H9 (cell line): ENCODE results near the gene ZNF700. TPM values are rescaled to one million over a fixed set of nuclear protein-coding genes. Genes with fewer than 3 reads are reported as not detected.

Source experiments
- DNase-seq: peaks from one replicate; pipeline ENCODE4 v3.0.0-alpha.2; 2017
- H2AFZ ChIP-seq: one replicate; pipeline ENCODE4 v1.6.1; 2013; ENCODE audit warnings: mild to moderate bottlenecking, low read length, control low read depth, moderate library complexity
- H2AK5ac ChIP-seq: 2 replicates; pipeline ENCODE4 v1.6.1; 2013; ENCODE audit warnings: low read length, control low read depth, mixed read lengths; ENCODE audit not compliant: insufficient read length
- H2BK120ac ChIP-seq: one replicate; pipeline ENCODE4 v1.6.1; 2013; ENCODE audit warnings: low read depth, mild to moderate bottlenecking, low read length, control low read depth, inconsistent platforms; ENCODE audit not compliant: poor library complexity, severe bottlenecking
- H2BK12ac ChIP-seq: 2 replicates; pipeline ENCODE4 v1.6.1; 2013; ENCODE audit warnings: low read length, control low read depth, mixed read lengths, low read depth; ENCODE audit not compliant: insufficient read length
- H2BK15ac ChIP-seq: 2 replicates; pipeline ENCODE4 v1.6.1; 2013; ENCODE audit warnings: low read depth, low read length, control low read depth
- H2BK20ac ChIP-seq: one replicate; pipeline ENCODE4 v1.6.1; 2013; ENCODE audit warnings: low read depth, mild to moderate bottlenecking, low read length, control low read depth, inconsistent platforms; ENCODE audit not compliant: poor library complexity, severe bottlenecking
- H2BK5ac ChIP-seq: 2 replicates; pipeline ENCODE4 v1.6.1; 2013; ENCODE audit warnings: low read length, control low read depth, mixed read lengths; ENCODE audit not compliant: insufficient read length
- H3K14ac ChIP-seq: 2 replicates; pipeline ENCODE4 v1.6.1; 2013; ENCODE audit warnings: low read length, control low read depth; ENCODE audit not compliant: insufficient read depth
- H3K18ac ChIP-seq: 2 replicates; pipeline ENCODE4 v1.6.1; 2013; ENCODE audit warnings: low read depth, mild to moderate bottlenecking, mixed read lengths, low read length, control low read depth; ENCODE audit not compliant: insufficient read length
- H3K23ac ChIP-seq: 2 replicates; pipeline ENCODE4 v1.6.1; 2013; ENCODE audit warnings: low read length, control low read depth, mixed read lengths, low read depth; ENCODE audit not compliant: insufficient read length
- H3K23me2 ChIP-seq: 2 replicates; pipeline ENCODE4 v1.6.1; 2013; ENCODE audit warnings: low read depth, mild to moderate bottlenecking, mixed read lengths, low read length, control low read depth; ENCODE audit not compliant: insufficient read length, poor library complexity, severe bottlenecking
- H3K27ac ChIP-seq: 2 replicates; pipeline ENCODE4 v1.5.1; 2013; ENCODE audit warnings: low read length, control low read depth, mixed read lengths, low read depth; ENCODE audit not compliant: insufficient read length
- H3K27me3 ChIP-seq: 2 replicates; pipeline ENCODE4 v1.6.1; 2013; ENCODE audit warnings: low read length, control low read depth, inconsistent platforms; ENCODE audit not compliant: insufficient read depth
- H3K4ac ChIP-seq: 2 replicates; pipeline ENCODE4 v1.6.1; 2013; ENCODE audit warnings: low read depth, mild to moderate bottlenecking, control low read depth, inconsistent platforms, low read length, moderate library complexity
- H3K4me1 ChIP-seq: 2 replicates; pipeline ENCODE4 v1.6.1; 2013; ENCODE audit warnings: low read length, control low read depth, inconsistent platforms; ENCODE audit not compliant: insufficient read depth
- H3K4me2 ChIP-seq: 2 replicates; pipeline ENCODE4 v1.6.1; 2013; ENCODE audit warnings: low read length, control low read depth, mixed read lengths; ENCODE audit not compliant: insufficient read length, insufficient read depth
- H3K56ac ChIP-seq: 2 replicates; pipeline ENCODE4 v1.6.1; 2013; ENCODE audit warnings: low read depth, mild to moderate bottlenecking, mixed read lengths, low read length, control low read depth; ENCODE audit not compliant: insufficient read length
- H3K79me1 ChIP-seq: 2 replicates; pipeline ENCODE4 v1.6.1; 2013; ENCODE audit warnings: low read depth, mild to moderate bottlenecking, moderate library complexity, low read length, control low read depth, inconsistent platforms; ENCODE audit not compliant: insufficient read depth, poor library complexity, severe bottlenecking
- H3K79me2 ChIP-seq: 2 replicates; pipeline ENCODE4 v1.6.1; 2013; ENCODE audit warnings: low read length, control low read depth, inconsistent platforms; ENCODE audit not compliant: insufficient read depth
- H3K9ac ChIP-seq: 2 replicates; pipeline ENCODE4 v1.6.1; 2013; ENCODE audit warnings: low read length, control low read depth, mixed read lengths; ENCODE audit not compliant: insufficient read length; ENCODE audit errors: extremely low read depth
- H3K9me3 ChIP-seq: one replicate; pipeline ENCODE4 v1.6.1; 2013; ENCODE audit warnings: low read depth, low read length, inconsistent platforms; ENCODE audit not compliant: control insufficient read depth
- H3T11ph ChIP-seq: one replicate; pipeline ENCODE4 v1.6.1; 2013; ENCODE audit warnings: mild to moderate bottlenecking, low read length, control low read depth, inconsistent platforms
- H4K20me1 ChIP-seq: one replicate; pipeline ENCODE4 v1.6.1; 2013; ENCODE audit not compliant: control insufficient read depth, insufficient read length, insufficient read depth
- H4K5ac ChIP-seq: 2 replicates; pipeline ENCODE4 v1.6.1; 2013; ENCODE audit warnings: low read depth, mild to moderate bottlenecking, mixed read lengths, low read length, control low read depth; ENCODE audit not compliant: insufficient read length
- H4K8ac ChIP-seq: replicated peaks from 2 replicates; pipeline ENCODE4 v1.6.1; 2013; ENCODE audit warnings: low read length, control low read depth, mixed read lengths, low read depth; ENCODE audit not compliant: insufficient read length
- H4K91ac ChIP-seq: 2 replicates; pipeline ENCODE4 v1.6.1; 2013; ENCODE audit warnings: low read depth, mild to moderate bottlenecking, moderate library complexity, mixed read lengths, low read length, control low read depth; ENCODE audit not compliant: insufficient read length
- H3K27ac Mint-ChIP-seq, 3 experiments: 2 replicates in 2 of 3; 3 replicates in 1 of 3; pipeline ENCODE4 v1.8.0; 2020 to 2021; ENCODE audit warnings: mixed read lengths in 3 of 3, mild to moderate bottlenecking in 1 of 3, moderate library complexity in 1 of 3
- H3K27me3 Mint-ChIP-seq: 2 replicates; pipeline ENCODE4 v1.8.0; 2021; ENCODE audit warnings: low read depth, mild to moderate bottlenecking, moderate library complexity, mixed read lengths
- H3K36me3 Mint-ChIP-seq, 3 experiments: 2 replicates in 2 of 3; 3 replicates in 1 of 3; pipeline ENCODE4 v1.8.0; 2020 to 2021; ENCODE audit warnings: low read depth in 3 of 3, mixed read lengths in 3 of 3; ENCODE audit not compliant: insufficient read depth in 1 of 3
- H3K4me1 Mint-ChIP-seq, 2 experiments: 2 replicates each; pipeline ENCODE4 v1.8.0; 2020; ENCODE audit warnings: mixed read lengths in 2 of 2
- H3K4me3 Mint-ChIP-seq, 2 experiments: 2 replicates in 1 of 2; 3 replicates in 1 of 2; pipeline ENCODE4 v1.8.0; 2020 to 2021; ENCODE audit warnings: mild to moderate bottlenecking in 2 of 2, mixed read lengths in 2 of 2, moderate library complexity in 1 of 2
- H3K9me3 Mint-ChIP-seq, 2 experiments: 2 replicates in 1 of 2; 3 replicates in 1 of 2; pipeline ENCODE4 v1.8.0; 2020; ENCODE audit warnings: mild to moderate bottlenecking in 2 of 2, mixed read lengths in 2 of 2, moderate library complexity in 1 of 2
- whole genome bisulfite sequencing: extraction: QIAGEN DNeasy Blood & Tissue Kit; methylation state at CpG from one replicate; pipeline ENCODE4 v1.1.7; 2013; ENCODE audit warnings: missing lambda C conversion rate, low lambda C conversion rate, mixed read lengths; ENCODE audit not compliant: insufficient read length; ENCODE audit errors: extremely low coverage; 5-methylcytosine and 5-hydroxymethylcytosine counted together
- total RNA-seq: library from RNA; stranded (reverse); gene quantifications from 2 replicates; pipeline ENCODE4 v1.2.1, GENCODE V29; 2021
- TF ChIP-seq, protein P1 (sequence below): fragments of 200-600 bp; sonication (generic); conservative IDR thresholded peaks from 3 replicates; pipeline ENCODE4 v1.8.0; 2021; ENCODE audit warnings: antibody characterized with exemption, mild to moderate bottlenecking

ZNF700 gene
- total RNA-seq, 1 experiment from 2014 or later: 9.9 TPM

DNA sequence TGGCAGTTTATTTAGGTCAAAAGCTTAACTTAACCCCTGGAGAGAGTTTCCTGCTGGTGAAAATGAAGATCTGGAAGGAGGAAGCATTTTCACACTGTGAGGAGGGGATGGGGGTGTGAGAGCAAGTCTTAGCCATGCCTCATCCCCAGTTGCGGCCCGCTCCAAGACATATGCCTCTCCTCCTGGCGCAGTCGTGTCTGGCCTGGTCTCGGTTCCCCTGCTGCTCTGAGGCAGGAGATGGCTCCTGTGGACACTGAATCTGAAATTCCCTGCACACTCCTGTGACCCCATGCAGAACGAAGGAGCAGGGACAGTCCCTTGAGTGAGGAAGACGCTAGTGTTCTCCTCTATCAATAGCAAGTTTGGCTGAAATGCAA is 37.7 kb upstream of the ZNF700 start:
- Histone ChIP-seq H2BK5ac (no peak overlapping the region), H3K9me3 (no peaks in the 10 kb centered on the region), H3K79me1 (no peaks in the 10 kb centered on the region), H3K9ac (no peak overlapping the region), H3K18ac (peak overlapping the region; percentile 51), H3K4ac (no peak overlapping the region), H4K20me1 (no peaks in the 10 kb centered on the region), H2BK15ac (no peak overlapping the region), H3K79me2 (no peaks in the 10 kb centered on the region), H3K23me2 (peaks cover 8% of the 10 kb centered on the region), H3K14ac (no peak overlapping the region), H2BK20ac (no peak overlapping the region), H2AK5ac (no peak overlapping the region), H4K91ac (no peak overlapping the region), H3K27ac (no peak overlapping the region), H3K4me1 (peaks cover 6% of the 10 kb centered on the region; the same call in 1 of the 2 replicates), H3T11ph (no peak overlapping the region), H2BK120ac (no peak overlapping the region), H3K23ac (no peak overlapping the region), H4K8ac (no peak overlapping the region), H2AFZ (peak overlapping the region; percentile 75), H3K27me3 (no peaks in the 10 kb centered on the region), H3K4me2 (peak overlapping the region; percentile 61), H4K5ac (no peak overlapping the region), H2BK12ac (no peak overlapping the region), H3K56ac (no peak overlapping the region)
- TF ChIP-seq, protein P1, sequence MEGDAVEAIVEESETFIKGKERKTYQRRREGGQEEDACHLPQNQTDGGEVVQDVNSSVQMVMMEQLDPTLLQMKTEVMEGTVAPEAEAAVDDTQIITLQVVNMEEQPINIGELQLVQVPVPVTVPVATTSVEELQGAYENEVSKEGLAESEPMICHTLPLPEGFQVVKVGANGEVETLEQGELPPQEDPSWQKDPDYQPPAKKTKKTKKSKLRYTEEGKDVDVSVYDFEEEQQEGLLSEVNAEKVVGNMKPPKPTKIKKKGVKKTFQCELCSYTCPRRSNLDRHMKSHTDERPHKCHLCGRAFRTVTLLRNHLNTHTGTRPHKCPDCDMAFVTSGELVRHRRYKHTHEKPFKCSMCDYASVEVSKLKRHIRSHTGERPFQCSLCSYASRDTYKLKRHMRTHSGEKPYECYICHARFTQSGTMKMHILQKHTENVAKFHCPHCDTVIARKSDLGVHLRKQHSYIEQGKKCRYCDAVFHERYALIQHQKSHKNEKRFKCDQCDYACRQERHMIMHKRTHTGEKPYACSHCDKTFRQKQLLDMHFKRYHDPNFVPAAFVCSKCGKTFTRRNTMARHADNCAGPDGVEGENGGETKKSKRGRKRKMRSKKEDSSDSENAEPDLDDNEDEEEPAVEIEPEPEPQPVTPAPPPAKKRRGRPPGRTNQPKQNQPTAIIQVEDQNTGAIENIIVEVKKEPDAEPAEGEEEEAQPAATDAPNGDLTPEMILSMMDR: no peak
- Mint-ChIP-seq H3K9me3 (peaks cover 18 to 35% of the 10 kb centered on the region in 2 experiments), H3K36me3 (peaks cover 12 to 41% (median 21%) of the 10 kb centered on the region in 3 experiments), H3K27me3 (peaks cover 2% of the 10 kb centered on the region; the same call in 1 of the 2 replicates), H3K4me3 (peak overlapping the region; percentile 86 to 95), H3K4me1 (peaks cover 36% of the 10 kb centered on the region in 2 experiments), H3K27ac (peak overlapping the region; percentile 76 to 98 (median 87); a peak in 5 of 7 replicates)
- WGBS: no CpG with 5 or more reads among the region's 7 CpGs
- no peak for DNase-seq
